BJ (cell line): ENCODE data around the gene HMGCS2. TPM values are rescaled to one million over a fixed set of nuclear protein-coding genes. Genes with fewer than 3 reads are reported as not detected.

ENCODE experiments used
- CTCF ChIA-PET: fragments of 350-600 bp; formaldehyde crosslinking; extraction: SDS; loops from one replicate; lab custom pipeline; 2021; ENCODE audit warnings: antibody characterized with exemption, inconsistent platforms; lab: Yijun Ruan, JAX
- POLR2A ChIA-PET: fragments of 300-600 bp; sonication (Branson Sonifier 250); formaldehyde crosslinking; extraction: SDS; loops from one replicate; lab custom pipeline; 2021; ENCODE audit warnings: antibody characterized with exemption; lab: Charles Lee
- DNase-seq: peaks from one replicate; pipeline ENCODE4 v3.0.0-alpha.2; 2011; ENCODE audit warnings: low read depth
- H3K27me3 ChIP-seq: 2 replicates; pipeline ENCODE4 v1.6.0; 2011; ENCODE audit warnings: low read length; ENCODE audit not compliant: control insufficient read depth, insufficient read depth
- H3K36me3 ChIP-seq: 2 replicates; pipeline ENCODE4 v1.5.1; 2011; ENCODE audit warnings: low read length; ENCODE audit not compliant: control insufficient read depth, insufficient read depth
- H3K4me3 ChIP-seq: 2 replicates; pipeline ENCODE4 v1.5.1; 2011; ENCODE audit warnings: low read depth, mild to moderate bottlenecking, control low read depth, low read length
- polyA plus RNA-seq: library from polyadenylated mRNA; depleted of rRNA; stranded (reverse); fragments of >200 nt; gene quantifications from 2 replicates; pipeline ENCODE4 v1.2.3, GENCODE V29; 2011
- TF ChIP-seq, protein P1 (sequence below): IDR thresholded peaks from 2 replicates; pipeline ENCODE4 v1.5.1; 2011; ENCODE audit warnings: low read depth, mild to moderate bottlenecking, control low read depth, inconsistent platforms, low read length, moderate library complexity; ENCODE audit not compliant: insufficient read depth

Gene HMGCS2
- polyA plus RNA-seq, 1 experiment: not detected

GRCh38 chr1:119732465-119733168, 36.1 kb downstream of the HMGCS2 start:
- Histone ChIP-seq H3K36me3 (peaks cover 54% of the 10 kb centered on the region), H3K27me3 (no peaks in the 10 kb centered on the region), H3K4me3 (no peak overlapping the region)
- DNase-seq: no peak
- POLR2A ChIA-PET: no interaction called here
- CTCF ChIA-PET: interaction anchor here (2.1 to 2.7 kb wide), 2 partner anchors 9 to 11 kb away, joined by 7 to 8 read pairs; no protein-coding TSS in a partner anchor
- TF ChIP-seq, protein P1, sequence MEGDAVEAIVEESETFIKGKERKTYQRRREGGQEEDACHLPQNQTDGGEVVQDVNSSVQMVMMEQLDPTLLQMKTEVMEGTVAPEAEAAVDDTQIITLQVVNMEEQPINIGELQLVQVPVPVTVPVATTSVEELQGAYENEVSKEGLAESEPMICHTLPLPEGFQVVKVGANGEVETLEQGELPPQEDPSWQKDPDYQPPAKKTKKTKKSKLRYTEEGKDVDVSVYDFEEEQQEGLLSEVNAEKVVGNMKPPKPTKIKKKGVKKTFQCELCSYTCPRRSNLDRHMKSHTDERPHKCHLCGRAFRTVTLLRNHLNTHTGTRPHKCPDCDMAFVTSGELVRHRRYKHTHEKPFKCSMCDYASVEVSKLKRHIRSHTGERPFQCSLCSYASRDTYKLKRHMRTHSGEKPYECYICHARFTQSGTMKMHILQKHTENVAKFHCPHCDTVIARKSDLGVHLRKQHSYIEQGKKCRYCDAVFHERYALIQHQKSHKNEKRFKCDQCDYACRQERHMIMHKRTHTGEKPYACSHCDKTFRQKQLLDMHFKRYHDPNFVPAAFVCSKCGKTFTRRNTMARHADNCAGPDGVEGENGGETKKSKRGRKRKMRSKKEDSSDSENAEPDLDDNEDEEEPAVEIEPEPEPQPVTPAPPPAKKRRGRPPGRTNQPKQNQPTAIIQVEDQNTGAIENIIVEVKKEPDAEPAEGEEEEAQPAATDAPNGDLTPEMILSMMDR: no peak

DNA sequence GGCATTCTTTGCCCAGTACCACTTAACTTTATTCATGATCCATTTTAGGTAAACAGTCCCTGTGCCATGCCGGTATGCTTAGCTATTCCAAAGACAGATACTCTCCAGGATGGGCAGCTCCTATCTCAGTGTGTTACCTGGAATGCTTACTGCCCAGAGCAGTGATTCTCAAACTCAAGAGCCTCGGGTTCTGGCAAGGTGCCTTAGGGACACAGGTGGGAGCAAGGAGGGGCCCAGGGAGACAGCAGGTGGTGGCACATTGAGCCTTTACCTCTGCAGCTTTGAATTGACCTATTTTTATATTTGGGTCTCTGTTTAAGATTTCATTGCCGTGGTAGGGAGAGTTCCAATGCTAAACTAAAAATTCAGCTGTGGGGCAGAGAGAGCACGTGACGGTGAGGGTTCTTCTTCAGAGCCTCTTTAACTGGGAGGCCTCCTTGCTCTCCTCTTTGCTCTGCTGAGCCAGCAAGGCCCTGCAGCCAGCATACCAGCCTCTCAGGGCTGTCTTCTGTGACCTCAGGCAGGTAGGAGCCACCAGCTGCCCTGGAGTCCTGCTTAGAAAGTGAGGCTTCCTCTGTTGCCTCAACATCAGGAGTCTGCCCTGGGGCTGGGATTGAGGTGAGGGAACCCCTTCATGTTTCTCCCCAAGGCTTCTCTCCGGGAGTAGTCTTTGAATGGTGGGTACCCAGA, 36.8 kb downstream of the HMGCS2 start:
- DNase-seq: no peak
- ChIA-PET CTCF (interaction anchor here (2.1 to 2.7 kb wide), 2 partner anchors 10 to 12 kb away, joined by 7 to 8 read pairs; no protein-coding TSS in a partner anchor), POLR2A (no interaction called here)
- TF ChIP-seq, protein P1: no peak
- Histone ChIP-seq H3K4me3 (no peak overlapping the region), H3K36me3 (peaks cover 58% of the 10 kb centered on the region), H3K27me3 (no peaks in the 10 kb centered on the region)

DNA sequence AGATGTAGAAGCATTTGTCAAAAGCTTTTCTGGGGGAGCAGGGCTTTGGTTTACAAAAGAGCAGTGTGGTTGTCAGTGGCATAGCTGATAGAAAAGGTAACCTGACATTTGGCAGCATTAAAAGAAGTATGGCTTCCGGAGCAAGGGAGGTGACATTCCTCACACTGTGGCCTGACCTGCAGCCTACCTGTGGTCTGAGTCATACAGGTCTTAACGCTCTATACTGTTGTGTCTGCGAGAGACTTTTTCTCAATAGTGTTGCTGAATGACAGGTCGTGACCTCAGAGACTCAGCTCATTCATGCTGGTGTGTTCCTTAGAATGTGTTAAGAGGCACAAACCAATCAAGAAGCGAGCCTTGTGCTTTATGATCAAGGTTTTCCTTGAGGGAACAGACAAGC, 37.6 kb downstream of the HMGCS2 start:
- TF ChIP-seq, protein P1: no peak
- Histone ChIP-seq H3K36me3 (peaks cover 57% of the 10 kb centered on the region), H3K4me3 (no peak overlapping the region), H3K27me3 (no peaks in the 10 kb centered on the region)
- no peak for DNase-seq
- ChIA-PET POLR2A (no interaction called here), CTCF (interaction anchor here (0.6 to 2.7 kb wide), 2 partner anchors 11 to 15 kb away, joined by 3 to 7 read pairs; no protein-coding TSS in a partner anchor)

- DNase-seq: no peak
- no peak overlapping the region for H3K4me3 ChIP-seq
- ChIA-PET POLR2A (no interaction called here), CTCF (no interaction called here)
- TF ChIP-seq, protein P1: no peak
- H3K36me3 ChIP-seq: peaks cover 53% of the 10 kb centered on the region
- H3K27me3 ChIP-seq: no peaks in the 10 kb centered on the region
Measured at GRCh38 chr1:119729044-119729443, 39.7 kb downstream of the HMGCS2 start.

DNA sequence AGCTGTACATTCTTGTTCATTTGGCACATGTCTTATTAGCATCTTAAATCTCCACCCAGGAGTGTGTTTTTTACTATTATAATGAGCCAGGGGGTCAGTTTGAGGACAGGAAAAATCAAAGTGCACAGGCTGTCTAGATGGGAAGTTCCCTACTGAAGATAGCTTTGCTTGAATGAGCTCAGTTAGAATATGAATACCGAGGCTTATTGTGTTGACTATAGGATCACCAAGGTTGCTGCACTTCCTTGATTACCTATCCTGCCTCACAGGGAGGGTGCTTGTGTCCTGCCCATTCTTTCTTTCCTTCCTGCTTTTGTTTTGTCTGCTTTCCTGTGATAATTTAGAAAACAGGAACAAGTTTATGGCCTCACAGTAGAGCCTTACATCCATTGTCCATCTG, 40.7 kb downstream of the HMGCS2 start:
- Histone ChIP-seq H3K36me3 (peaks cover 58% of the 10 kb centered on the region), H3K27me3 (no peaks in the 10 kb centered on the region), H3K4me3 (no peak overlapping the region)
- ChIA-PET POLR2A (no interaction called here), CTCF (no interaction called here)
- no peak for DNase-seq
- TF ChIP-seq, protein P1: no peak
